C4-2B (cell line): ENCODE results near the gene TTC39A.

Experiments
- H3K27ac ChIP-seq: fragments of 450-650 bp; 2 replicates; pipeline ENCODE4 v1.5.1; 2017
- CTCF ChIP-seq: fragments of 450-650 bp; conservative IDR thresholded peaks from 2 replicates; pipeline ENCODE4 v1.5.1; 2017; ENCODE audit warnings: mild to moderate bottlenecking
- ZFX ChIP-seq: fragments of 450-650 bp; IDR thresholded peaks from 2 replicates; pipeline ENCODE4 v1.6.1; 2017

The TTC39A gene

GRCh38 chr1:51301844-51302162 lies 28.6 kb downstream of the TTC39A start:
- no peak overlapping the region for H3K27ac ChIP-seq
- TF ChIP-seq ZFX, result no peak

- TF ChIP-seq ZFX, result no peak
- no peak for TF ChIP-seq CTCF
- no peak overlapping the region for H3K27ac ChIP-seq
These were observed 29.1 kb downstream of the TTC39A start for GRCh38 chr1:51301152-51301843.

- H3K27ac ChIP-seq, result no peak overlapping the region
- no peak for TF ChIP-seq ZFX
These were observed 30.2 kb downstream of the TTC39A start for GRCh38 chr1:51299981-51300670.

GRCh38 chr1:51299185-51299885 lies 31.0 kb downstream of the TTC39A start:
- TF ChIP-seq ZFX (no peak), CTCF (no peak)
- no peak overlapping the region for H3K27ac ChIP-seq

GRCh38 chr1:51298322-51298705 lies 32.0 kb downstream of the TTC39A start:
- TF ChIP-seq CTCF (no peak), ZFX (no peak)
- H3K27ac ChIP-seq, result peak overlapping the region; percentile 53; the same call in 1 of the 2 replicates

- H3K27ac ChIP-seq, result peak overlapping the region; percentile 53
These were observed 32.7 kb downstream of the TTC39A start for GRCh38 chr1:51297401-51298321.

More at GRCh38 chr1:51297401-51298321, 32.7 kb downstream of the TTC39A start:
- TF ChIP-seq ZFX (no peak), CTCF (no peak)
